Omental fat pad (tissue), 4 donors: ENCODE results near the gene CLDN6. TPM values are rescaled to one million over a fixed set of nuclear protein-coding genes. Genes with fewer than 3 reads are reported as not detected.
A peak's percentile ranks its signal among the peaks of the same experiment; 100 is the strongest.

Source experiments
- ATAC-seq: fragments of 150-250 bp; one replicate; pipeline ENCODE4 v1.9.1; 2016; ENCODE audit warnings: mild to moderate bottlenecking, moderate library complexity; ENCODE audit not compliant: low FRiP score
- DNase-seq: peaks from one replicate; pipeline ENCODE4 v3.0.0-alpha.2; 2019; ENCODE audit warnings: low spot score
- total RNA-seq, 4 donors: library from RNA; depleted of rRNA; stranded (reverse); fragments of >200 nt; gene quantifications; one replicate each; pipeline ENCODE4 v1.1.0, GENCODE V29; 2016
- TF ChIP-seq, protein P1 (sequence below), 3 donors: fragments of 450-650 bp; IDR thresholded peaks; one replicate each; pipeline ENCODE4 v1.5.1; 2016 to 2017; ENCODE audit warnings: antibody characterized with exemption in 3 of 3, mild to moderate bottlenecking in 3 of 3, moderate library complexity in 2 of 3

The CLDN6 gene
- total RNA-seq, 4 donors from 2014 or later: not detected

GRCh38 chr16:2973605-2974318, 44.2 kb downstream of the CLDN6 start:
- DNase-seq: no peak
- TF ChIP-seq, protein P1, sequence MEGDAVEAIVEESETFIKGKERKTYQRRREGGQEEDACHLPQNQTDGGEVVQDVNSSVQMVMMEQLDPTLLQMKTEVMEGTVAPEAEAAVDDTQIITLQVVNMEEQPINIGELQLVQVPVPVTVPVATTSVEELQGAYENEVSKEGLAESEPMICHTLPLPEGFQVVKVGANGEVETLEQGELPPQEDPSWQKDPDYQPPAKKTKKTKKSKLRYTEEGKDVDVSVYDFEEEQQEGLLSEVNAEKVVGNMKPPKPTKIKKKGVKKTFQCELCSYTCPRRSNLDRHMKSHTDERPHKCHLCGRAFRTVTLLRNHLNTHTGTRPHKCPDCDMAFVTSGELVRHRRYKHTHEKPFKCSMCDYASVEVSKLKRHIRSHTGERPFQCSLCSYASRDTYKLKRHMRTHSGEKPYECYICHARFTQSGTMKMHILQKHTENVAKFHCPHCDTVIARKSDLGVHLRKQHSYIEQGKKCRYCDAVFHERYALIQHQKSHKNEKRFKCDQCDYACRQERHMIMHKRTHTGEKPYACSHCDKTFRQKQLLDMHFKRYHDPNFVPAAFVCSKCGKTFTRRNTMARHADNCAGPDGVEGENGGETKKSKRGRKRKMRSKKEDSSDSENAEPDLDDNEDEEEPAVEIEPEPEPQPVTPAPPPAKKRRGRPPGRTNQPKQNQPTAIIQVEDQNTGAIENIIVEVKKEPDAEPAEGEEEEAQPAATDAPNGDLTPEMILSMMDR (IDR thresholded peaks at IDR 0.05): no peak
- ATAC-seq: no peak

- TF ChIP-seq, protein P1 (IDR thresholded peaks at IDR 0.05): no peak
- ATAC-seq: no peak
- DNase-seq: no peak
Measured at GRCh38 chr16:2973093-2973492, 44.9 kb downstream of the CLDN6 start.

DNA sequence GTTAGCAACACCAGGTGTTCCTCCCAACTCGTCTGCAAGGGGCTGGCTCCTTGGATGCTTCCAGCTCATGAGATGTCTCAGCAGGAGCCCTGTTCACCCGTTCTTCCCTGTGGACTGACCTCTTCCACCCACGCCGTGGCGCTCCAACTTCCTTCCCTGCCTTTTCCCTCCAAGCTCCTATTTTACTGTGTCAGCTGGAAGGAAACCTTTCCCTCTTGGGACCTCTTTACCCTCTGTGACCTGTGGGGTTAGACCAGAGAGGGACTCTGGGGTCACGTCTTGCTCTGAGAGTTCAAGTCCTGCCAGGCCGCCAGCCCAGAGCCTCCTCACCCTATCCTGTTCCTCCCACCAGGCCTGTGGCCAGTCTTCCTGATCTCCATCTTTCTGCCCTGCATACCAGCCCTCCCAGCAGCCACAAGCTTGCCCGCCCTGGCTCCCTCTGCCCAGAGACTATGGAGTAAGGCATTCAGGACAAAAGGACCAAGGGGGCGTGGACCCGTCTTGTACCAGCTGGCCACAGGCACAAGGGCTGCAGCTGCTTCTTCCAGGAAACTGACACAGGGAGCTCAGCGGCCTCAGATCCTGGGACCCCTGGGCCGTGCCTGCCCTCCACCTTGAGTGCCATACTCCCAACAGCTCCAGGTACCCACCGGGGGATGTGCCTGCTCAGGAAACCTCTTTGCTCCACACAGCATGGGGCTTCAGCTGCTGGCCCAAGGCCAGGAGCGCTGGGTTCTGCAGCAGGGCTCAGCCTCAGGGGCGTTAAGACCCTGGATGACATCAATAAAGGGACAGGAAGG, 45.8 kb downstream of the CLDN6 start:
- no peak for DNase-seq
- ATAC-seq: no peak
- TF ChIP-seq, protein P1 (IDR thresholded peaks at IDR 0.05): no peak

DNA sequence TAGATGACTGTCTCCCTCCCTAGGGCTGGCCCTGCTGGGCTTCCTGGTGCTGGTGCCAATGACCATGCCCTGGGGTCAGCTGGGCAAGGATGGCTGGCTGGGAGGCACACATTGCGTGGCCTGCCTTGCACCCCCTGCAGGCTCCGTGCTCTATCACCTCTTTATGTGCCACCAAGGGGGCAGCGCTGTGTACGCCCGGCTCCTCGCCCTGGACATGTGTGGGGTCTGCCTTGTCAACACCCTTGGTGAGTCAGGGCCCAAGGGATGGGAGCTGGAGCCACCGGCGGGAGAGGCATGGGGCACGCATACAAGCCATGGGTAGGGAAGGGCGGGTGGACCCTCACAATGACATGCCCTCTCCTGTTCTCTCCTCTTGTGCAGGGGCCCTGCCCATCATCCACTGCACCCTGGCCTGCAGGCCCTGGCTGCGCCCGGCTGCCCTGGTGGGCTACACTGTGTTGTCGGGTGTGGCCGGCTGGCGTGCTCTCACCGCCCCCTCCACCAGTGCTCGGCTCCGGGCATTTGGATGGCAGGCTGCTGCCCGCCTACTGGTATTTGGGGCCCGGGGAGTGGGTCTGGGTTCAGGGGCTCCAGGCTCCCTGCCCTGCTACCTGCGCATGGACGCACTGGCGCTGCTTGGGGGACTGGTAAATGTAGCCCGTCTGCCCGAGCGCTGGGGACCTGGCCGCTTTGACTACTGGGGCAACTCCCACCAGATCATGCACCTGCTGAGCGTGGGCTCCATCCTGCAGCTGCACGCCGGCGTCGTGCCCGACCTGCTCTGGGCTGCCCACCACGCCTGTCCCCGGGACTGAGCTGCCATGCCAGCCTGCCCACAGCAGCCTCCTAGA, 46.6 kb downstream of the CLDN6 start:
- DNase-seq (no peak), ATAC-seq (no peak)

GRCh38 chr16:2970563-2970962, 47.4 kb downstream of the CLDN6 start:
- ATAC-seq: no peak
- DNase-seq: no peak
- TF ChIP-seq, protein P1 (IDR thresholded peaks at IDR 0.05): no peak

More for the DNA sequence above, 46.6 kb downstream of the CLDN6 start:
- TF ChIP-seq, protein P1 (IDR thresholded peaks at IDR 0.05): no peak

DNA sequence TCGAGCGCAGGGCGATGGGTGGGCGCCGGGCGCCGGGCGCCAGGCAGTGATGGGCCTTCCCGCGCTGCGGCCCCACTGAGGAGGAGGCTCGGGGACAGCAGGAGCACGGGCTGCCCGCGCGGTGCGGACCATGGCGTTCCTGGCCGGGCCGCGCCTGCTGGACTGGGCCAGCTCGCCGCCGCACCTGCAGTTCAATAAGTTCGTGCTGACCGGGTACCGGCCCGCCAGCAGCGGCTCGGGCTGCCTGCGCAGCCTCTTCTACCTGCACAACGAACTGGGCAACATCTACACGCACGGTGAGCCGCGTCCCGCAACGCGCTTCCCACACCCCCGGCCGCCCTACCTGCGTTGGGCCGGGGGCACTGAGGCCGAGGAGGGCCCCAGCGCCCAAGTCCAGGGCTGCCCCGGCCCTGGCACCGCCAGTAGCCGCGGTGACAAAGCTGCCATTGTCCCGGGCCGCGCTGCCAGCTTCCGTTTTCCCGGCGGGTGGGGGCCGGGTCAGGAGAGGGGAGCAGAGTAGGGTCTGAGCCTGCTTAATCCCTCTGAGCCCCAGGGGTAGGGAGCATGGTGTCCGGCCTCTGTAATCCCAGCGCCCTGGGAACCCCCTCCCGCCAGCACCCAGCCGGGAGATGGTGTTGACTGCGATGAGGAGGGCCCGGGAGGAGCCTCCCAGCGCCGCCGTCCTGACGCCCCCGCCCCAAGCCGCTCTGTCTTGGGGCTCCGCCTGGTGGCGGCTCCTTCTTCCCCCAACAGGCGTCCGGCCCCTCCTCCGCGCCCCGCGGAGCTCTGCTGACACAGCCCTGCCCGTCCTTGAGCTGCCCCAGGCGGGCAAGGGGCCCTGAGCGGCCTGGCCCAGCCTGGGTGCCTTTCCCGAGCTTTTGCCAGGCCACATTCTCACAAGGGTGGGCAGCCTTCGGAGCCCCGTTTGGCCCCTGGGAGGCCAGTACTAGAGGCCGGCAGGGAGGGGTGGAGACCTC, 48.1 kb downstream of the CLDN6 start:
- ATAC-seq (peak; percentile 7), DNase-seq (no peak)
- TF ChIP-seq, protein P1 (IDR thresholded peaks at IDR 0.05): no peak
